C4-2B (cell line): Measurements from ENCODE around the gene SHC3.

Experiments
- H3K27ac ChIP-seq: fragments of 450-650 bp; 2 replicates; pipeline ENCODE4 v1.5.1; 2017
- CTCF ChIP-seq: fragments of 450-650 bp; conservative IDR thresholded peaks from 2 replicates; pipeline ENCODE4 v1.5.1; 2017; ENCODE audit warnings: mild to moderate bottlenecking
- ZFX ChIP-seq: fragments of 450-650 bp; IDR thresholded peaks from 2 replicates; pipeline ENCODE4 v1.6.1; 2017

The SHC3 gene

DNA sequence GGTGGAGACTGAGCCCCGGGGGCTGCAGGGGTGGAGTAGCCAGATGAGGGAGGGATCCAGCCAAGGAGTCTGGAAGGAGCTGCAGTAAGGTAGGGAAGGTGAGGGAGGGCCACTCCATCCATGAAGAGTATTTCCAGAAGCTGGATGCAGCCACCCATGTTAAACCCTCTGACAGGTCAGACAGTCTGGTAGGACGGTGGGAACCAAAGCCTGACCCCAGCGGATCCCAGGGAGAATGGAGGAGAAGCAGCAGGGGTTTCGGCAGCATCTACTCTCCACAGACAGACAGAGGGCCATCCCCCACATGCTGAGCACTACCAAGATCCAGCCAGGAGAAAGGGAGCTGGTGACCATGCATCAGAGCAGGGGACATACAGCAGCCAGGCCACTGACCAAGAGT, 209.8 kb downstream of the SHC3 start:
- H3K27ac ChIP-seq: peak overlapping the region; percentile 51

DNA sequence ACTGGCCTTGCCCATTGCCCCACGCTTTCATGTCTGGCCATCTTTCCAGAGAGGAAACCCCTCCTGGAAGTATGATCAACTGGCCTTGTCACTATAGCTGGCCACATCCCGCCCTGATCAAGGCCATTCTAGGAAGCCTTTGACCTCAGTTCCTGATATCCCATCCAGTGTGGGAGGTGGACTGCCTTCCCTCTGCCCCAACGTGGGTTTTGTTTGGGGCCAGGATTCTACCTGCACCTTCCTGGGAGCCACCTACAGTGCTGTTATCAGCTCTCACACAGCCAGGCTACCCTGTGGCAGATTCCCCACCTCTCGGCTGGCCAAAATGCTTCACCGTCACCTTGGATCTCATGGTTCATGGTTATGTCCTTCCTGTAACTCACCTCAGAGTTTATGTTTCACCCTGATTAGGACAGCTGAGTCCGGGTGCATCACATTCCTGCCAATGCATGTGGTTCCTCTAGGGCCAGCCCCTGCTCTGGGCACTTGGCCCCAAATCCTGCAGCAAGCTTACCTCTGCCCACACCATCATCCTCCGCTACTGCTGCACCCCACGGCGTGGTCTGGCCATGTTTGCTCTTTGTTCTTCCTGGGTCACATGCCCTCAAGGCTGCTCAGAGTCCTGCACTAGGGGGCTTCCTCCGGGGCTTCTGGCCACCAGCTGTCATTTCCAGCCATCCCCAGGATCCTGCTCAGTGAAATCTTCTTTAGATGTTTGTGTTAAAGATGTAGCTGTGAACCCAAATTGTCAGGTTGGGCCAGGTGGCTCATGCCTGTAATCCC, 211.5 kb downstream of the SHC3 start:
- peak overlapping the region; percentile 51 for H3K27ac ChIP-seq
- TF ChIP-seq CTCF (no peak), ZFX (no peak)

More for the DNA sequence above, 209.8 kb downstream of the SHC3 start:
- no peak for TF ChIP-seq ZFX
- no peak for TF ChIP-seq CTCF

- no peak overlapping the region for H3K27ac ChIP-seq
Measured at GRCh38 chr9:88965473-88965872, 213.1 kb downstream of the SHC3 start.

DNA sequence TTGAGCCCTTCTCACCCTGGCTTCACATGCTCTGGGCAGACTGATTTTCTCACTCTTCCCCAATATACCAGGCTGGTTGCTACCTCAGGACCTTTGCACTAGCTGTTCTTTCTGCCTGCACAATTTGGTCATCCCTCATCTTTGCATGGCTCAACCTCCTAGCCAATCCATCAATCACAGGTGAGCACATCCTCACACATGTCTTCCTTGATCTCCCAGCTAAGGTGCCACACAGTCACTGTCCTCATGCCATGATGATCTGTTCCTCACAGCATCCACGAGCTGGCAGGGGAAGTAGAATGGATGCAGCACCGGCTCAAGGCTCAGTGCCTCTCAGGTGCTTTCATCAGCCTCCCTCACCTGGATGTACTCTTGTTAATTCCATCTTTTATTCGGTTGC, 218.0 kb downstream of the SHC3 start:
- no peak overlapping the region for H3K27ac ChIP-seq
- no peak for TF ChIP-seq CTCF
- TF ChIP-seq ZFX: no peak

More at GRCh38 chr9:88965473-88965872, 213.1 kb downstream of the SHC3 start:
- no peak for TF ChIP-seq ZFX

- TF ChIP-seq CTCF: no peak
- no peak for TF ChIP-seq ZFX
- no peak overlapping the region for H3K27ac ChIP-seq
Measured at GRCh38 chr9:88959727-88960469, 218.7 kb downstream of the SHC3 start.

GRCh38 chr9:88957526-88957925, 221.1 kb downstream of the SHC3 start:
- TF ChIP-seq CTCF (no peak), ZFX (no peak)
- no peak overlapping the region for H3K27ac ChIP-seq
